Lower lobe of right lung (tissue), 2 donors: Measurements from ENCODE around the gene ZNF136. TPM values are rescaled to one million over a fixed set of nuclear protein-coding genes. Genes with fewer than 3 reads are reported as not detected.
A peak's percentile ranks its signal among the peaks of the same experiment; 100 is the strongest.

Source experiments
- ATAC-seq, 2 donors: fragments of 200-7000 bp; cut with Tn5 transposase; one replicate each; pipeline ENCODE4 v1.9.1; 2020 to 2022; ENCODE audit warnings: mild to moderate bottlenecking in 2 of 2, moderate library complexity in 2 of 2
- DNase-seq: peaks from one replicate; pipeline ENCODE4 v3.0.0-alpha.2; 2020
- H3K27ac ChIP-seq: fragments of 200-600 bp; one replicate; pipeline ENCODE4 v1.8.0; 2022
- H3K27me3 ChIP-seq: fragments of 200-600 bp; one replicate; pipeline ENCODE4 v1.8.0; 2022; ENCODE audit warnings: low read depth
- H3K36me3 ChIP-seq: fragments of 200-600 bp; one replicate; pipeline ENCODE4 v1.8.0; 2022; ENCODE audit warnings: mild to moderate bottlenecking
- H3K4me1 ChIP-seq: fragments of 200-600 bp; one replicate; pipeline ENCODE4 v1.8.0; 2022
- H3K4me3 ChIP-seq: fragments of 200-600 bp; one replicate; pipeline ENCODE4 v1.8.0; 2022; ENCODE audit warnings: mild to moderate bottlenecking
- H3K9me3 ChIP-seq: fragments of 200-600 bp; one replicate; pipeline ENCODE4 v1.8.0; 2022
- intact Hi-C: fragments of 100-400 bp; cut with DNase I; formaldehyde crosslinking; loops from one replicate; pipeline ENCODE4 v1.11.0; 2022
- total RNA-seq: library from RNA; stranded (reverse); fragmentation: NEBNext Ultra II Directional; extraction: Animal tissue kit (Norgen Biotek cat#: 25700); gene quantifications from one replicate; pipeline ENCODE4 v1.2.1, GENCODE V29; 2021
- TF ChIP-seq, protein P1 (sequence below): fragments of 200-600 bp; IDR thresholded peaks from one replicate; pipeline ENCODE4 v1.8.0; 2022; ENCODE audit warnings: antibody characterized with exemption, mild to moderate bottlenecking
- donor health status: DM: no; HTN: yes; CAD: no; lungs with severe emphysema.

The ZNF136 gene
- total RNA-seq, 1 donor from 2014 or later = 14.9 TPM

DNA sequence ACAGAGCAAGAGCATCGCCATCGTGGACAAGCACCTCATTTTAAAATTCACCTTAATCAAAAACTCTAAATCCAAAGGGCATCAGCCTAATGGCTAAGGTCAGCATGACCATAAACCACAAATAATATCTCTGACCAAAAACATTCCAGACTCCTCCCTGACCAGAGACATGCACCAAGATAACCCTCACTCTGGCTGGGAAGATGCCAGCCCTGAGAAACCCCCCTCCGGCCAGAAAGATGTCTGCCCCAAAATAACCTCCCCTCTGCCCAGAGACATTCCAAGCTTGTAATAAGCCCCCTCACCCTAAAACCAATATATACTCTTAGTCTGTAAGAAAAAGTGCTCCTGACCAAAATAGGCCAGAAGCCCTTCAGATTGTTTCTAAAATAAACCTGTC lies 70.1 kb downstream of the ZNF136 start:
- Histone ChIP-seq H3K27ac (no peak overlapping the region), H3K27me3 (no peaks in the 10 kb centered on the region), H3K4me1 (no peaks in the 10 kb centered on the region), H3K4me3 (no peak overlapping the region), H3K36me3 (peaks cover 10% of the 10 kb centered on the region), H3K9me3 (no peaks in the 10 kb centered on the region)
- intact Hi-C loops = no loop called here
- DNase-seq = no peak
- no peak for ATAC-seq
- TF ChIP-seq, protein P1, sequence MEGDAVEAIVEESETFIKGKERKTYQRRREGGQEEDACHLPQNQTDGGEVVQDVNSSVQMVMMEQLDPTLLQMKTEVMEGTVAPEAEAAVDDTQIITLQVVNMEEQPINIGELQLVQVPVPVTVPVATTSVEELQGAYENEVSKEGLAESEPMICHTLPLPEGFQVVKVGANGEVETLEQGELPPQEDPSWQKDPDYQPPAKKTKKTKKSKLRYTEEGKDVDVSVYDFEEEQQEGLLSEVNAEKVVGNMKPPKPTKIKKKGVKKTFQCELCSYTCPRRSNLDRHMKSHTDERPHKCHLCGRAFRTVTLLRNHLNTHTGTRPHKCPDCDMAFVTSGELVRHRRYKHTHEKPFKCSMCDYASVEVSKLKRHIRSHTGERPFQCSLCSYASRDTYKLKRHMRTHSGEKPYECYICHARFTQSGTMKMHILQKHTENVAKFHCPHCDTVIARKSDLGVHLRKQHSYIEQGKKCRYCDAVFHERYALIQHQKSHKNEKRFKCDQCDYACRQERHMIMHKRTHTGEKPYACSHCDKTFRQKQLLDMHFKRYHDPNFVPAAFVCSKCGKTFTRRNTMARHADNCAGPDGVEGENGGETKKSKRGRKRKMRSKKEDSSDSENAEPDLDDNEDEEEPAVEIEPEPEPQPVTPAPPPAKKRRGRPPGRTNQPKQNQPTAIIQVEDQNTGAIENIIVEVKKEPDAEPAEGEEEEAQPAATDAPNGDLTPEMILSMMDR = no peak

DNA sequence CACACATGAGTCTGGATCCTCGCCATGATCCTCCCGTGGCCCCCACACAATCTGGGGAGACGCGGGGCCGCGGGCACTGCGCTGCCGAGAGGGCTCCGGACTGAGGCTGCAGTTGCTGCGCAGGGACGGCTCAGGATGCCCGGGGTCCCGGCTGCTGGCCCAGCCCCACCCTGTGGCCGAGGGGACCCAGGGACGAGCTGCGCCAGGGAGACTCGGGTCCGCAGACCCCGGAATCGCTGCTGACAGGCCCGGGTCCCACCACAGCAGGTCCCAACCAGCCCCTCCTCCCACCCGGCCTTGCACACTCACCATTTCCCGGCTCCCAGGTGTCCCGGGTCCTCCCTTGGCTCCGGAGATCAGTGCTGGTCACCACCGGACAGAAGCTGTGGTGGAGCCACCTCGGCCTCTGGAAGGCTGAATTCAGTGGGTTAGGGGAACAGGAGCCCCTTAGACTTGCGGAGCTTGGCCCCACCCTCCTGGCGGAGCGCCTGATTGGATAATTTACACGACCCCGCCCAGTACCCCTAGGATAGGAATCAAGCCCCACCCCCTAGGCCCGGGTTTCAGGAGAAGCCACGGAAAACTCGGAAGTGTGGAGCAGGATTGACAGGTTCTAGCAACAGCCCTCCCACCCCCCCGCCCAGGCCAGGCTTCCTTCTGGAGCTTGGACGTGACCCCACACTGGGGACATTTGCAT lies 74.4 kb downstream of the ZNF136 start:
- intact Hi-C loops = no loop called here
- H3K27me3 ChIP-seq = no peaks in the 10 kb centered on the region
- DNase-seq (no peak), ATAC-seq (peak in 1 of 2 donors; percentile 27)
- no peak overlapping the region for H3K4me3 ChIP-seq
- TF ChIP-seq, protein P1 = no peak
- H3K4me1 ChIP-seq = no peaks in the 10 kb centered on the region
- H3K36me3 ChIP-seq = peaks cover 4% of the 10 kb centered on the region
- peaks cover 7% of the 10 kb centered on the region for H3K9me3 ChIP-seq
- H3K27ac ChIP-seq = no peak overlapping the region

Other genes with a start within 250 kb of the ZNF136 start
- gene ZNF700, start 238.0 kb upstream of the ZNF136 start, total RNA-seq = 13.4 TPM
- 5.2 TPM for gene ZNF763, start 198.1 kb upstream of the ZNF136 start, total RNA-seq
- 5.1 TPM for gene ZNF433, start 127.4 kb upstream of the ZNF136 start, total RNA-seq
- gene ZNF878, start 110.1 kb upstream of the ZNF136 start, total RNA-seq = 0.35 TPM
- gene ZNF844, start 98.4 kb upstream of the ZNF136 start, total RNA-seq = 11.7 TPM
- 6.6 TPM for gene ZNF20, start 22.7 kb upstream of the ZNF136 start, total RNA-seq
- gene ZNF625, start 6.4 kb upstream of the ZNF136 start, total RNA-seq = 8.4 TPM
- 12.8 TPM for gene ZNF44, start 131.8 kb downstream of the ZNF136 start, total RNA-seq
- gene ZNF563, start 170.5 kb downstream of the ZNF136 start, total RNA-seq = 2.3 TPM
- 2.5 TPM for gene ZNF442, start 202.6 kb downstream of the ZNF136 start, total RNA-seq
- gene ZNF799, start 238.2 kb downstream of the ZNF136 start, total RNA-seq = 6.5 TPM